ENCODE data around the gene RASSF8. TPM values are rescaled to one million over a fixed set of nuclear protein-coding genes. Genes with fewer than 3 reads are reported as not detected.

RASSF8 gene
- total and polyA plus RNA-seq, 2 donors (not counting 3 experiments of a cell fraction or from before 2014, with no cell fraction given) = 11.1 to 59.3 TPM

DNA sequence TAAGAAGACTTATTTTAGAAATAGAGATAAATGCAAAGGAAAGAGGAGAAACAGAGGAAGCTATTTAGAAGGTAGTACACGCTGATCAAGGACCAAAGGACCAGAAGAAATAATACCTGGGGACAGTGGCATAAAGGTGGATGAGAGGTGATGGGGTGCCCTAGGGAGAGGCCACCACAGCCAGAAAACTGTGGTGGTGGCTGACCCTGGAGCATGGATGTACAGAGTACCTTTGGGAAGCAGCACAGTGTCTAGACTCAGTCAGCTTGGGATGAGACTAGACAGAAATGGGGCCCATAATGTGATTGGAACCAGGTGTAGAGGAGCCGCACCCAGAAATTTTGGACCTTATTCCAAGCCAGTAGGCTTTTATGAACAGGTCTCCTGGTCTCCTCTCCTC lies 17.2 kb downstream of the RASSF8 start:
- H3K27ac ChIP-seq (ENCODE audit: insufficient read depth, low read depth, low read length) = no peak overlapping the region
- no TSS peak for BruUV-seq (replicated peaks)
- FAIRE-seq (no peak), DNase-seq (ENCODE audit: low read depth, low spot score) (no peak)
- no peak overlapping the region for H3K4me3 ChIP-seq (replicated peaks in 1 of 3; ENCODE audit: insufficient read depth in 1 of 3, low read depth in 1 of 3, low read length in 3 of 3)
- TF ChIP-seq JUN (IDR thresholded peaks at IDR 0.05; ENCODE audit: borderline replicate concordance, insufficient read depth, insufficient read length, low read depth) (no peak), MAX (IDR thresholded peaks at IDR 0.05; ENCODE audit: insufficient read depth, insufficient read length) (no peak), FOS (IDR thresholded peaks at IDR 0.05; ENCODE audit: borderline replicate concordance, insufficient read depth, low read length) (no peak), CTCF (IDR thresholded peaks at IDR 0.05; ENCODE audit: extremely low read depth in 1 of 2, insufficient read depth in 1 of 2, low read depth in 1 of 2, low read length in 2 of 2) (no peak), EZH2 (IDR thresholded peaks at IDR 0.05; ENCODE audit: borderline replicate concordance, low read depth, low read length, severe bottlenecking) (no peak), POLR2AphosphoS5 (IDR thresholded peaks at IDR 0.05; ENCODE audit: insufficient read depth, low read depth, low read length) (no peak), MYC (IDR thresholded peaks at IDR 0.05; ENCODE audit: low read depth, low read length) (no peak), GATA2 (IDR thresholded peaks at IDR 0.05; ENCODE audit: insufficient read depth, insufficient read length, low read depth, low read length) (no peak), POLR2A (IDR thresholded peaks at IDR 0.05; ENCODE audit: low read depth, low read length) (no peak)
- no peaks in the 10 kb centered on the region for H4K20me1 ChIP-seq (replicated peaks; ENCODE audit: control insufficient read depth, extremely low read depth, insufficient read depth, low read length)
- H3K9me3 ChIP-seq (replicated peaks; ENCODE audit: control insufficient read depth, insufficient read depth, low read length) = no peaks in the 10 kb centered on the region
- ChIA-PET CTCF (interaction anchor here (1.4 to 6.9 kb wide), 3 partner anchors 10 to 40 kb away, joined by 4 to 36 read pairs (median 15); partner anchors contain the start of gene RASSF8), POLR2A (no interaction called here)
- peaks cover 96% of the 10 kb centered on the region for H3K79me2 ChIP-seq (ENCODE audit: control insufficient read depth, insufficient read depth, low read length)
- intact Hi-C loops (cut with micrococcal nuclease) = no loop called here
- H3K36me3 ChIP-seq (ENCODE audit: control insufficient read depth in 2 of 2, extremely low read depth in 1 of 2, insufficient read depth in 2 of 2, low read length in 2 of 2) = no peaks in the 10 kb centered on the region
- no peak overlapping the region for H3K4me2 ChIP-seq (ENCODE audit: insufficient read depth, low read length)
- no peaks in the 10 kb centered on the region for H3K9me1 ChIP-seq (replicated peaks; ENCODE audit: control insufficient read depth, extremely low read depth, insufficient read depth, low read length)
- dilution Hi-C loops (cut with MboI; ENCODE audit: extremely low pct_ligation_motif_present, low sequenced_read_pairs) = no loop called here
- H2AFZ ChIP-seq (ENCODE audit: low read depth, low read length) = no peak overlapping the region
- no peak overlapping the region for H3K9ac ChIP-seq (replicated peaks; ENCODE audit: extremely low read depth, insufficient read depth, low read length)
- H3K4me1 ChIP-seq (ENCODE audit: control insufficient read depth, extremely low read depth, insufficient read depth, low read length) = peaks cover 13% of the 10 kb centered on the region
- no peaks in the 10 kb centered on the region for H3K27me3 ChIP-seq (ENCODE audit: control insufficient read depth in 2 of 2, insufficient read depth in 2 of 2, low read length in 2 of 2)

Measured in endothelial cell of umbilical vein (primary cell).